Lower leg skin (tissue), 3 donors: Measurements from ENCODE around the gene EPHB2.

Experiments
- POLR2A ChIP-seq, 2 donors: fragments of 450-650 bp; IDR thresholded peaks; one replicate each; pipeline ENCODE4 v1.6.1; 2016 to 2017; ENCODE audit warnings: antibody characterized with exemption in 2 of 2, mild to moderate bottlenecking in 1 of 2, moderate library complexity in 1 of 2
- TF ChIP-seq, protein P1 (sequence below), 3 donors: fragments of 450-650 bp; IDR thresholded peaks; one replicate each; pipeline ENCODE4 v1.5.1; 2016; ENCODE audit warnings: antibody characterized with exemption in 3 of 3, mild to moderate bottlenecking in 3 of 3, moderate library complexity in 2 of 3

DNA sequence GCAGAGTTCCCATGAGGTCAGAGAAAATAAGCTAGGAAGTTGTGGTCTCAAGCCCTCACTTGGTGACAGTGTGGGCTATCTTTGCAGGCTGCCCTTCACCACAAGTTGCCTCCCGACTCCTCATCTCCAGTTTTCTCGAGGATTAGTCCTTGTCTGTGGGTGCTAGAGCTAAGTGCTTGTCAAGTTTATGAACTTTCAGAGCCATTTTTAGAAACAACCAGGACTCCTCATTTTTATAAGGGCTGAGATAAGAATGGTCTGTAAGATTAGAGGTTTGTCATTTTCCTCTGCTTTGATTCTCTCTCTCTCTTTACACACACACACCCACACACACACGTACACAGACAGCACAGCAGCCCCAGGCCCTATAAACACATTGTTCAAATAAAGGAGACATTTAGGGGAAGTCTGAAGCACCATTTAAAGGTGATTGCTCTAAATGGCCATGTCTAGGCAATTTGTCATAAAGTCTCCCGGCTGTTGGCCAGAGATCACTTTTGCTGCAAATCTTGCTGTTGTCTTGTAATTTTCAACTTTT lies 134.8 kb downstream of the EPHB2 start:
- TF ChIP-seq, protein P1, sequence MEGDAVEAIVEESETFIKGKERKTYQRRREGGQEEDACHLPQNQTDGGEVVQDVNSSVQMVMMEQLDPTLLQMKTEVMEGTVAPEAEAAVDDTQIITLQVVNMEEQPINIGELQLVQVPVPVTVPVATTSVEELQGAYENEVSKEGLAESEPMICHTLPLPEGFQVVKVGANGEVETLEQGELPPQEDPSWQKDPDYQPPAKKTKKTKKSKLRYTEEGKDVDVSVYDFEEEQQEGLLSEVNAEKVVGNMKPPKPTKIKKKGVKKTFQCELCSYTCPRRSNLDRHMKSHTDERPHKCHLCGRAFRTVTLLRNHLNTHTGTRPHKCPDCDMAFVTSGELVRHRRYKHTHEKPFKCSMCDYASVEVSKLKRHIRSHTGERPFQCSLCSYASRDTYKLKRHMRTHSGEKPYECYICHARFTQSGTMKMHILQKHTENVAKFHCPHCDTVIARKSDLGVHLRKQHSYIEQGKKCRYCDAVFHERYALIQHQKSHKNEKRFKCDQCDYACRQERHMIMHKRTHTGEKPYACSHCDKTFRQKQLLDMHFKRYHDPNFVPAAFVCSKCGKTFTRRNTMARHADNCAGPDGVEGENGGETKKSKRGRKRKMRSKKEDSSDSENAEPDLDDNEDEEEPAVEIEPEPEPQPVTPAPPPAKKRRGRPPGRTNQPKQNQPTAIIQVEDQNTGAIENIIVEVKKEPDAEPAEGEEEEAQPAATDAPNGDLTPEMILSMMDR (IDR thresholded peaks at IDR 0.05), result no peak
- no peak for TF ChIP-seq POLR2A (IDR thresholded peaks at IDR 0.05)
